DMS153 (cell line): ENCODE measurements around the gene C5orf58.

Source experiments
- DNase-seq: peaks from one replicate; lab custom pipeline; 2025; lab: John Stamatoyannopoulos, UW

C5orf58 gene

DNA sequence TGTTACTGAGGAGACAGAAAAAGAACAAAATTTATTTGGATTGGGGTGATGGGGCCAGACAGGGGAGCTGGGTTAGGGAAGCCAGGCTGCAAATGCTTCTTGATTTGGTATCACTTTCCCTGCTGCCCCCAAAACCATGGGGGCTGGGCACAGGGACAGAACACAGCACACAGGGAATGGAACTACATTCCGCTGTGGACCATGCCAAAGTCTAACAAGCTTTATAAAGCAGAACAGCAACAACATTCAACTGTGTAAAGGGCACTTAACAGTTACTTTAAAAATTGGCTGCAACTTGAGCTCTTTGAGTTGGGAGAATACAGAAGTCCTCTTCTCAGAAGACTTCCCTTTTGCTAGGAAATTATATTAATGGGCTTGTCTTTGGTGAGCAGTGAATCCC, 23.8 kb downstream of the C5orf58 start:
- DNase-seq = no peak

DNA sequence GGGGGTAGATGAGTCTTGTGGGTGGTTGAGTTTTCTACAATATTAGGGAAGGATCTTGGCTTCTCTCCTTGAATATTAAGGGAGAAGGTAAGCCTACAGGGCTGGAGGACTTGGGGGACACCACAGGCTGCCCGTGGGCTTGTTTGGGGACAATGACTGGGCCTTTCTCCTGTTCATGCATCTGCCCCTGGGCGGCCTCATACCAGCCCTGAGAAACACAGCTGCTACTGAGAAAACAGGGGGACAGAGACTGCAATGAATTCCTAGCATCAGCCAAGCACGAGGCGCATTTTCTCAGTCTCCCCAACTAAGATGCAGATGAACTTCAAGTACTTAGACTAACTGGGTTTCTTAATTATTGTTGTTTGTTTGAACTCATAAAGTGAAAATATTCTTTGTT, 24.6 kb downstream of the C5orf58 start:
- no peak for DNase-seq

DNA sequence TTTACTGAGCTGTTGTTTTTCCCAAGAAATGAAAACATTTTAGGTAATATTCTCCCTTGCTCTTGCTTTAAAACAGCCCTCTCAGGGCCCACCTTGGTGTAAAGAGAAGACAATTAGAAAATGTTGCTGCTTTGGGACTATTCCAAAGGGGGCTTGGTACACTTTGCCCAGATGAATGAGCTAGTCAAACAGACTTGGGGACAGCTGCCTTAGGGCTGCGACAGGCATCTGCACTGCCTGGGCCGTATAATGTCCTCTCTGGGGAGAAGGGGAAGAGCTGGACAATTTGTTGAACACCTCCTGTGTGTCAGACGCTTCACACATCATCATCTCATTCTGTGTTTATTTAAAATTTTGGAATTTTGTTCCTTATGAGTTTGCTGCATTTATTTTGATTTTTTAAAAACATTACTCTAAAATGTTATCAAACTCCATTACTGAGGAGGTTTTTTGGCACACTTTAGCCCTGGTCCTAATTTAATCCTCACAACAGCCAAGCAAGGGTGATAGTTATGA, 28.8 kb downstream of the C5orf58 start:
- no peak for DNase-seq

DNA sequence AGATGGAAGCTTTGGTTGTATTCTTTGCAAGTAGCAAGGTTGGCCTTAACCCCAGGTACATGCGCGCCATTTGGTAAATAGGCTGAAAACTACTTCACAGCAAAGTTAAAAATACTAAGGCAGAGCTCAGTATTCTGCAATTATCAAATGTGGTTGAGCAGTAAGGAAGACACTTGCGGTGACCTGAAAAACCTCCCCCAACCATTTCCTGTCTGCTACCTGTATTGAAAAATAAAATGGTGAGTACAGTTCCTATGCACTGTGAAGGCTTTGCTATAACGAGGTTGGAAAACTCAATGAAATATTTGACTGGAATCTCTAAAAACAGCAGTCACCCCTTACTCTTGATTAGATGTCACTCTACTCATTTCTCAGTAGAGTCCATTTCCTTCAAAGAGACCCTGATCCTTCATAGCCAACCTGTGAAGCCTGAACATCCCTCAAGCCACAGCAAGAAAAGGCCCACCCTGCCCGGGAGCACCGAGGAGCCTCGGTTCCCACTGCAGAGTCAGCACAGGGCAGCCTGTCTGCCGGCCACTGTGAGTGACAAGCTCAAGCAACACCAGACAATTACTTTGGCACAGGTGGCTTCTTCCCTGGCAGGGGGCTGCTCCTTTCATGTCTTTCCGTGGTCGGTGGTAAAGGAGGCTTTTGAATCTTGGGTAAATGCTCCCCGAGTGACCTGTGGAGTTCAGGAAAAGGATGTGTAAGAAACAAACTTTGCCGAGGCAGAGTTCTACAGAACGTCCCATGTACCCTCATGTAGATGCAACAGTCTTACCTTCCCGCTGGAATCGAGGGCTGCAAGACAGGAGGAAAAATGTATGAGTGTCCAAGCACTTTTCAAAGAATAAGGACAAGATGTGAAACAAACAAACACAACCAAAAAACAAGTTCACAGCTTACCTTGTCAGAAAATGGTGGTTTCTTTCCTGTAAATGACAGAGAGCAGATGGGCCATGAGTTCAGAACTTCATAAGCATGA, 29.6 kb downstream of the C5orf58 start:
- no peak for DNase-seq

DNA sequence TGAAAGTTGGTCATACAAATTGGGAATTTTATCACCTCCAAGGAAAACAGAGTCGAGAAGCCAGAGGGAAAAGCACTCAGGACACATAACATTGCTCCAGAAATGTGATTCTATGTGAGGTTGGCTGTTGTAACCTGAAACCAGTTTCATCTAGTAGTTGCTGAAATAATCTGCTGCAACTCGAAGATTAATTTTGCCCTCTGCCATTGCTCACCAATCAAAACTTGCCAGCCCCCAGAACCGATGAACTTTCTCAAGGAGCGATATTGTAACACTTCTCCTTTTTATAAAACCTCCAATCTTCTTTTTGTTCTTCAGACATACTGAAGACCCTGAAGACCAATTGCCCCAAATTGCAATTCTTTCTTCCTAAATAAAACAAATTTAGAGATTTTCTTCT, 31.1 kb downstream of the C5orf58 start:
- DNase-seq = no peak

DNA sequence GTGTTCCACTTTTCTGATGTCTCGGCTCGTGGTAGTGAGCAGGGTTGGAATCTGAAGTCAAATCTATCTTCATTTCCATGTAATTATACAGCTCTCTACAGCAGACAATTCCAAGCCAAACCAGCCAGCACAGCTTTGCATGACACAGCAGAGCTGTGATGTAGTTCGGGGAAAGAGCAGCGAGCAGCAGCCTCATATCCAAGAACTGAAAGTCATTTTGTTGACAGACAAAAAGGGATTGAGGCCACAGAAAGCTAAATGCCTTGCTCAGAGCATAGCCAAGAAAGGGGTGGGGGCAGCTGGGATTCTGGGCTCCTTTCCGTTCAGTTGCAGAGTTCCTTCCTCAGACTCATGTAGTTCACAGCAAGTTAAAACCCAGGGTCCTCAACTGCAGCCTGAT, 32.7 kb downstream of the C5orf58 start:
- DNase-seq = no peak

DNA sequence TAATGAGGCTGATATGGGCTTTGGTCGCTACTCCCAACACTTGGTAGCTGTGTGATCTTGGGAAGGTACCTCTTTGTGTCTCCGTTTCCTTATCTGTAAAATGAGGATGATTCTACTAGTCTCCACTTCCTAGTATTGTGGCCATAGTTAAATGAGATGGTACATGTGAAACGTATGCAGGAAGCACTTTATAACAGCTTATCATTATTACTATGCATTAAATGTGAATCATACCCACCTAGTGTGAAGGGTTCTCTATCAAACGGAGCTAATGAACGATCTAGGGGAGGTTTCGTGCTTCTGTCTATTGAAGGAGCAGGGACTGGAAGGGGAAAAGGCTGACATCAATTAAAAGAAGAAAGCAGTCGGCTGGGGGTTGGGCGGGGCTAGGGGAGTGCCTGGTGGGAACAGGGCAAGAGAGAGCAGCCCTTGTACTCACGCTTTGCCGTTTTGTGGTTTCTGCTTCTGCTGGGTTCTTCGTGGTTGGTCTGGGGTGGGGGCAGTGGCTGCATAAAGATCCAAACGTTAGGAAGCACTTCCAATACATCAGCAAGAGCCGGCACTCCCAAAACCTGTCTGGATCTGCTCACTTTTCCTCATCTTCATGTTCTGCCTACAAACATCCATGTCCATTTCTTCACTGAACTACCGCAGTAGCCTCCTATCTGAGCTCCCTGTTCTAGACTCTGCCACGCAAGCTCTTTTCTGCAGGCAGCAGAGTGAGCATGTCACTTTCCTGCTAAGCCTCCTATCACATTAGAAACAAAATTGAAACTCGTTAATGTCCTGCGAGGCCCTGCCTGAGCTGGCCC, 34.0 kb downstream of the C5orf58 start:
- no peak for DNase-seq

DNA sequence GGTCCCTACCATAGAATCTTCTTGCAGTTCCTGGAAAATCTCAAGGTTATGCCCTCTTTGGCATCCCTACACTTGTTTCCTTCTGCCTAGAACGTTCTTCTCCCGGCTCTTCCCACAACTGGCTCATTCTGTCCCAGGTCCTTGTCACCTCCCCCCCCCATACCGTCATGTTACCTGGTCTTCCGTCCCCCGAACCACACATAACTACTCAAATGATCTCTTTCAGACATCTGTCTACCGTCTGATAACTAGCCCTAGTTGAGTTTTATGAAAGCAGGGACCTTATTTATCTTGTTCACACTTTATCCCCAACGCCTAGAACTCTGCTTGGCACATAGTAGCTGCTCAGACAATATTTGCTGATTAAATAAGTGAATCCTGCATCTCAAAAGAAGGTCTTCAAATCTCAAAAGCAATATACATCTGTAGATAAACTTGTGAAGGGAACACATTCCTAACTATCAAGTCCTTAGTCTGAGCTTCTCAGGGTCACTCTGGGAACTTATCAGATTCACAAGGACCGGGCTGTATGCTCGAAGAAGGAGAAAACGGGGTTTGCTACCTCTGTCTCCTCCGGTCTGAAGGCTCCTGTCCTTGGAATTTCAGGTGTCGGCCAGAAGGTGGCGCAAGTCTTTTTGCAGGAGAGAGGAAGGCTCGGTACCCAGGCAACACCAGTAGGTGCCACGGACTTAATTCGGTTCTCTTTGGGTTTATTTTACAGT, 34.8 kb downstream of the C5orf58 start:
- peak; percentile 4 for DNase-seq

DNA sequence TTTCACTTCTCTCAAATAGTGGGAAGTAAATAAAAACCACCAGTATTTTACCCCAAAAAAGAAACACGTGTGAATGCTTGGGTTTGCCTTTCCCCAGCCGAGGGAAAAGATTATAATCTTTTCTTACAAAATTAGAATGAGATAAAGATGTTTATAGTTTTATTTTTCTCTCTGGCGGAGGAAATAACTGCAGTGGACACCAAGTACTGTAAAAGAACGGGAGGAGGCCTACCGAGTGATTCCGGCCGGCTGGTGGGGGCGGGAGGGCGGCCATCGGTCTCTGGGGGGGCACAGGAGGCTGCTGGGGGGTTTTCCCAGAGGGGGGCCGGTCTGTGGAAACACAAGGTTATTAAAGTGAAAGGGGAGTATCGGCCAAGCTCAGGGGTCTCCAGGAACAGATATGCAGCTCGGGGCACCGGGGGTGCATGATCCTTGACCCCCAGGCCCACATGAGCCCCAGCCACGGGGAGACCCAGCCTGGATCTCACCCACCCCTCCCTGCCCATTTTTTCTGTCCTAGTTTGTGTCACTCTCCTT, 35.4 kb downstream of the C5orf58 start:
- DNase-seq = no peak

DNA sequence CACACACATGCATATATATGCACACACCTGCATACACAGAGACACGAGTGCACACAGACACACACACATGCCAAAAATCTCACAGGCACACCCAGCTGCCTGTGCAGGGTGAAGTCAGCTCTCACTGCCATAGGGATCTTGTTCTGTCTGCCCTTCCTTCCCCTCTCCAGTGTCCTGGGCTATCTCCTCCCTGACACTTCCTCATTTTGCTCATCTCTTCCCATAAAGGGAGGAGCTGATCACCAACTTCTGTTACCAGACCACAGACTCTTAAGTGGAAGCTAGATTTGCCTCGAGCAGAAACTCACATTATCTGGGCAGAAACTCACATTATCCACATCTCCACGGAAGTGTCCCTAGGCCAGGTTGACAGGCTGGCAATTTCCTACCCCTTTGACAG, 36.1 kb downstream of the C5orf58 start:
- no peak for DNase-seq

DNA sequence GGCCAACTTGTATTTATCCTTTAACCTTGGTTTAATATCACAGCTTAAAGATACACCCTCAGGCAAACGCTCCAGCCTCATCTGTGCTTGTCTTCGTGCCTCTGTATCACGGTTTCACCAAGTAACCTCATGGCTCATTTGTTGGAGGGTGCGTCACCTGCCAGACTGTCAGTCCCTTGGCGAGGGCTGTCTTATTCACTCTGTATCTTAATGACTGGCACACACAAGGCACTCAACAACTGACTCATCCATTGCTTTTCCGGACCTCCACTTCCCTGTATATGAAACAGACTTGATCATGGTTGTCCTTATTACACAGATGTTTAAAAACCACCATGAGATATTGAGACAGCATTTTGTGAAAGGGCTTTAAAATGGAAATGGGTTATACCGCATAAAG, 36.8 kb downstream of the C5orf58 start:
- DNase-seq = no peak

DNA sequence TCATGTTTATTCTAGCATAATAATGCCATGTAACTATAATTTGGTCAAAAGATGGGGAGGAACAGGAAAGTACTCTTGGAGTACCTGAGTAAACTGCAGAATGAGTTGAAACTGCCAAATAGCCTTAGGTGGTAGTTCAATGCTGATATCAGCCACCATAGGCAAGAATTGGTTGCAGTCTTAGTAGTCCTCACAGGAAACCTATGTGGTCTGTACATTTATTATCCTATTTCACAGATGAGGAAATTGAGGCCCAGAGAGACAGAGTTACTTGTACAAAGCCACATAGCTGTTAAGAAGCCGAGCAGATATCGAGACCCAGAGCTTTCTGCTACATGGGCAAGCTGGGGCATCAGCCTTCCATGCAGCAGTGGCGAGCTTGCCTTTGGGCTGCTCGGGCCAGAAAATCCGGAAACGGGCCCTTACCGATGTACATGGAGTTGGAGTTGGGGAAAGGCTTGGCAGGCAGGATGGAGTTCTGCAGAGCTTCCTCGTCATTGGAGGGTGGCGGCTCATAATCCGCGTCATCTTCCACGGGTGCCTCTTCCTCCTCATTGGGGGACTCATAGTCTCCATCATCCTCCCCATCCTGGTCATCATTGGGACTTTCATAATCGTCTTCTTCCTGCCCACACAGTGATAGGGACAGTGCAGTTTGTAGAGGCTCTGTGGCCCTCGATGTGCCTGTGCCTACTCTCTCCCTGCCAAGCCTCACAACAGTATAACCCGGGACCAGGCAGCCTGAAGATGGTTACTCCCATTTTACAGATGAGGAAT, 37.7 kb downstream of the C5orf58 start:
- DNase-seq = no peak

DNA sequence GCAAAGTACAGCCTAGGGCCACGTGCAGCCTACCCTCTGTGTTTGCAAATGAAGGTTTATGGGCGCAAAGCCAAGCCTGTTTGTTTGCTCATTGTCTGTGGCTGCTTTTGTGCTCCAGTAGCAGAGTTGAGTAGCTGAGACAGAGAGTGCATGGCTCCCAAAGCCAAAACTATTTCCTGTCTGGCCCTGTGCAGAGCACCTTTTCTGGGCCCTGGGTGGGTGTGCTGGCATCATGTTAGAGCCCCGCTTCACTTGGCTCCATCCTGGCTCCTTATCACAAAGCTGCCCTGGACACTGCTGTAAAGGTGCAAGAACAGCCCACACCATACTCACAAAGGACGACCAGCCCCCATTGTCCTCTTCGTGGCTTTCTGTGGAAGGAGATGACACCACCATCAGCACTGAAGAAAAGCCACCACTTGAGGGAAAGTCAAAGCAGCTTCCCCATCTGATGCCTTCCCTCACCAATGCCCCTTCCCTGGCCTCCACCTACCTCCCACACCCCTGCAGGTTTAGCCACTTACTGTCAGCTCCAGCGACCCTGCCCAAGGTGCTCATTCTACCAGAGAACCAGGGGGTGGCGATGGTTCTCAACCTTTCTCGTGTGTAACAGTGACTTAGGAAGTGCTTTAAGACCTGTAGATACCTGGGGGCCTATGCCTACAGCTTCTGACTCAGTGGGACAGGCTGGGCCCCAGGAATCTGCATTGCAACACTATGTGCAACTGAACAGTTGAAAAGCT, 41.4 kb downstream of the C5orf58 start:
- DNase-seq = peak; percentile 52

DNA sequence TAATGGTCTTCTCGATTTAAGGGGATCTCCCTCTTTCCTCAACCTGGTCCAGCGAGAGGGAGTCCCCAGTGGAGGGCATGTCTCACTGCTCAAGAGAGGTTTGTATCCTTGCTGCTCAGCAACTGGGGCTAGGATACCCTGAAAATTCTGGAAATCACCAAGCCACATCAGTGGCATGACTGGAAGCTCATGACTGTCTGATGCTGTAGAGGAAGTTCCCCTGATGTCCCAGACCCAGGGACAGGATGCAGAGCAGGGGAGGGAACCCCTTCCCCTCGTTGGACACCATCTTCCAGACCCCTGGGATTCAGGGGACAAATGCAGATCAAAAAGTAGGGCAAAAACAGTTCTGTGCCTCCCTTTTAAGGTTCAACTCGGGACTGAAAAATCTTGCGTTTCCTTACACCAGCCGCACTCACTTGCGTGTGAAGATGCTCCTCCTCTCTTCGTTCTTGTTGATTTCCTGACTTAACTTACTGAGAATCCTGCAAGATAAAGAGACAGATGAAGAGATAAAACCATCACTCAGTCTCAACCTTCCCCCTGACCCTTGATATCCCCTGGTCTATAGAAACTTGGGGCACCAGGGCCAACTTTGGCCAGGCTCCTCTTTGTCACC, 42.7 kb downstream of the C5orf58 start:
- no peak for DNase-seq

DNA sequence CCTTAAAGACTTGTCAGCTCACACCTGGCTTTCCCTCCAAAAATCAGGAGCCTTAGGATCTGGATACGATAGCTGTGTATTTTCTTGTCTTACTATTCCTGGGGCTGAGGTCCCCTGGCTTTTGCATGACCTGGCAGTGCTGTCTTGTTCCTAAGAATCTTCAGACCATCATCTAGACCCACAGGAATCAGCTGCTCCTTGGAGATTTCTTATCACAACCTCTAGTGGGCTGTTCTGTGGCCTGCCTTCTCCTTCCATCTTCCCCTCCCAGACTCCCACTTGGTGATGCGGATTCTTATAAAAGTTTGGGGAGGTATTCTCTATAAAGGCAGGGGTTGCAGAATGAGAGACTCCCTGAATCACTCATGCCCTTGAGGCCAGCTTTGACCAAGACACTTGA, 43.4 kb downstream of the C5orf58 start:
- no peak for DNase-seq

DNA sequence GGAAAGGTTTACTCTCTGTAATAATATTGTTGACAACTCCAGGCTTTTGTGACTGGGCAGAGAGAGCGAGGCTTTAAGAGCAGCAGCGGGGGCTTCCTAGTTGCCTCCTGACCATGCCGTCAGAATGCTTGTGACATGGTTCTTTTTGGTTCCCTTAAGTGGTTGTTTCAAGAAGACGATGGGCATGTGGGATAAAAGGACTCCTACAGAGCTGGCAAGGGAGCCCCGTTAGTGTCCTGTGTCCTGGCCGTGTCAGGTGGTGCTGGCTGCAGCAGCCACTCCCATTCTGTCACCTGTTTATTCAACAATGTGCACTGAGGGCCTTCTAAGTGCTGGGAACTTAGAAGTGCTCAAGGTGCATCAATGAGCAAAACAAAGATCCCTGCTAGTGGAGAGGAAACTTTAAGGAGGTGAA, 45.1 kb downstream of the C5orf58 start:
- no peak for DNase-seq

DNA sequence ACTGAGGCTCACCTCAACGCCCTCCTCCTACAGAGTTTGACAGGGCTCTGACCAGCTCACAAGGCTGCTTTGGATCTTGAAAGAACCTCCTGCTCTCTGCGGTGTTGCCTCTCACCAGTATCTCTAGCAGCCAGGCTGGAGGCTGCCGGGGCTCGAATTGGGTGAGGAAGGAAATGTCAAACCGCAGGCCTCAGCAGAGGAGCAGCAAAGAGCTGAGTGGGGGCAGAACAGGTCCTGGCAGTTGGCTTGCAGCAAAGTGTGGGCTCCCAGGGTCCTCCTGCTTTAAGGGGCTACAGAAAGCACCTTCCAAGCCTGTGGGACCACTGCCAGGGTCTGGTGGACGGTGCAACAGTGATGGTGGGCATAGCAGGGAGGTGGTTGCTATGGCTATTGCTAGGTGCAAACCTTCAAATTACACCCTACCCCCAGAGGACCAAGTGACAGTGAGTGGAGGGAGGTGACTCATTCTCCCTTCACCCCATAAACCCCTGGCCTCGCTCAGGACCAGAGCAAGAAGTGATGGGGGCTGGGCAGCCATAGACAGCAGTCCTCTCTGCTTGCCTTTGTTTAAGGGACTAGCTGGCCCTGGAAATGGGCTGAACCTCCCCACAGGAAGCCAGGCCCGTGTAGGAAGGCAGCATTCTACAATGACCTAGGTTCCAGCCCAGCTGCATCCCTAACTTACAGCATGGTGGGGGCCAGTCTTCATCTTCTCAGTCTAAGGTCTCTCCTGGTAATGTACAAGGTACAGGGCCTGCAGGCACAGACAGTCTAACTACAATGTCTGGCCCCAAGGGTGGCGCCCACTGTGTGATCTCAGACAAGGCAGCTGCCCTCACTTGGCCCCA, 46.0 kb downstream of the C5orf58 start:
- no peak for DNase-seq

DNA sequence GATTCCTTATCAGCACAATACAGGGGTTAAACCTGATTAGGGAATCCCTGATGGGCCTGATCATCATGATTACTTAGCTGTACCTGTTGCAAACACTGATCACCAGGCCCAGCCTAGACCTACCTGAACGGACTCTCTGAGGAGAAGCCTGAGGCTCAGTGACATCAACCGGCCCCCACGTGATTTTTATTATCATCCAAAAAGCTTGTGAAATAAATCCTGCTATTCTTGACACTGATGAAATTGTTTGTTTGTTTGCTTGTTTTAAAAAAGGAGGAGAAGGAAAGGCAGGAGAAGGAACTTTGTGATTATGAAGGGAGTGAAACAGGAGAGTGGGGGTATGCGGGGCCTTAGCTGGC, 46.7 kb downstream of the C5orf58 start:
- no peak for DNase-seq

DNA sequence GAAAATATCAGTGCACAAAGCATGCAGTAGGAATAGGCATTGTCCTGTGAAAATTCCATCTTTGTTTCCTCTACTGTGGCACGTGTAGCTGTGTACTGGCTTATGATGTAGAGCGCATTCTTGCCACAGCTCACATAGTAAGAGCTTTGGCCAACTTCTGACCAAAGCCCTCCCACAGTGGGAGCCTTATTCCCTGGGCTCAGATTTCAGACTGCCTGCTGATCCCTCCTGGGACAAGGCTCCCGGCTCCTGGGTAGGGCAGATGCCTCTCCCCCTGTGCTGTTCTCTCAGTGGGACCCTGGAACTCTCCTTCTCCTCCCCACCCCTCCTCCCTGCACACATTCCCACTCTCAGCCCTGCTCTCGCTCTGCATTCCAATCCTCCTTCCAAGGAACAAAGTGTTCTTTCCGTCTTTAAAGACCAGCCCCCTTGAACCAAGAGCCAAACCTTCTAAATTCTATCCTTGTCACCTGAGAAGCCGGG, 47.3 kb downstream of the C5orf58 start:
- no peak for DNase-seq
